Activated CD4-positive, alpha-beta T cell treated with anti-CD3 and anti-CD28 coated beads, Interleukin-2, amount 10 ng/mL, durations not matched to agents 24 days and 14 days (primary cell): ENCODE measurements around the gene DPH6. TPM values are rescaled to one million over a fixed set of nuclear protein-coding genes. Genes with fewer than 3 reads are reported as not detected.
"Not testable (repeated sequence)": the region's sequence is repeated elsewhere in the genome, so short reads cannot be mapped to it uniquely, and the experiment has no call there.

Experiments
- DNase-seq: peaks from one replicate; pipeline ENCODE4 v3.0.0; 2022
- H3K27ac Mint-ChIP-seq: one replicate; pipeline ENCODE4 v1.8.0; 2022; ENCODE audit warnings: mild to moderate bottlenecking, mixed read lengths
- H3K27me3 Mint-ChIP-seq: one replicate; pipeline ENCODE4 v1.8.0; 2022; ENCODE audit warnings: mixed read lengths
- H3K36me3 Mint-ChIP-seq: one replicate; pipeline ENCODE4 v1.8.0; 2022; ENCODE audit warnings: low read depth, mild to moderate bottlenecking, mixed read lengths
- H3K4me1 Mint-ChIP-seq: one replicate; pipeline ENCODE4 v1.8.0; 2021; ENCODE audit warnings: mixed read lengths
- H3K4me3 Mint-ChIP-seq: one replicate; pipeline ENCODE4 v1.8.0; 2022; ENCODE audit warnings: mild to moderate bottlenecking, moderate library complexity, mixed read lengths
- H3K9me3 Mint-ChIP-seq: one replicate; pipeline ENCODE4 v1.8.0; 2021; ENCODE audit warnings: mixed read lengths
- intact Hi-C: fragments of 100-400 bp; cut with micrococcal nuclease; formaldehyde crosslinking; loops from one replicate; pipeline ENCODE4 v1.15.1; 2023
- total RNA-seq: library from RNA; stranded (reverse); gene quantifications from 2 replicates; pipeline ENCODE4 v1.2.3, GENCODE V29; 2022

Gene DPH6
- 13.2 and 15.2 TPM in 2 replicates for total RNA-seq

DNA sequence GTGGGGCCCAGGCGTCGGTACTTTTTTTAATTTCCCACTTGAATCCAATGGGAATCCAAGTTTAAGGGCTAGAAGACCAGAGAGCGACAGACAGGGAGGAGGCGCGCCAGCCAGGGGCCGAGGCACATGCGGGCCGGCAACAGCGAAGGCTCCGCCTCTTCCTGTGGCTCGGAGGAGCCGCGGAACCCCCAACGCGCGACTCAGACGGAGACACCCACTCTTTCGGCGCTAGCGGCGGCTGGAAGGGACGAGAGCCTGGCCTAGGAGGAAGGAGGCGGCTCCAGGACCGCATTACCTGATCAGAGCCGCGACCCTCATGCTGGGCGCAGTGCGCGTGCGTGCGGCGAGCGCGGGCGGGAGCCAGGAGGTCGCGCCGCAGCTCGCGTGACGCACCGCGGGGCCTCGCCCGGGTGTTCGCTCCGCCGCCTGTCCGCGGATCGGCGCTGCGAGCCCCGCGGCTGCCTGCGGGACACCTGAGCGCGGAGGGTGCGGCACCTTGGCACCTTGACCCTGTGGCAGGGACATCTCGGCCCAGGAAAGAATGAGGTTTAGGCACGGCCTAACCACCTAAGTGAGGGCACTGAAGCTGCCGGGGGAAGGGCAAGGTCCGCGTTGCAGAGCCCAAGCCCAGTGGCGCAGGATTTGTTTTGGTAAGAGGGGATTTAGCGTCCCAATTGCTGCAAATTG lies at the start of gene DPH6:
TSS of gene DPH6 (minus strand) at position 342 of the 687 bp plus-strand sequence. CDS start at position 318, 24 bp downstream.
- DNase-seq, result peak; percentile 94
- peak within 1 kb of the TSS; percentile 99 for H3K27ac Mint-ChIP-seq
- H3K4me1 Mint-ChIP-seq, result peaks cover 13% of the 10 kb centered on the region
- no peaks in the 10 kb centered on the region for H3K9me3 Mint-ChIP-seq
- no peaks in the 10 kb centered on the region for H3K27me3 Mint-ChIP-seq
- intact Hi-C loops, result loop anchor here (5.0 kb wide), 3 partner anchors 111 to 1509 kb away; partner anchors contain the start of genes AVEN and ZNF770
- peak within 1 kb of the TSS; percentile 97 for H3K4me3 Mint-ChIP-seq
- no peaks in the 10 kb centered on the region for H3K36me3 Mint-ChIP-seq

DNA sequence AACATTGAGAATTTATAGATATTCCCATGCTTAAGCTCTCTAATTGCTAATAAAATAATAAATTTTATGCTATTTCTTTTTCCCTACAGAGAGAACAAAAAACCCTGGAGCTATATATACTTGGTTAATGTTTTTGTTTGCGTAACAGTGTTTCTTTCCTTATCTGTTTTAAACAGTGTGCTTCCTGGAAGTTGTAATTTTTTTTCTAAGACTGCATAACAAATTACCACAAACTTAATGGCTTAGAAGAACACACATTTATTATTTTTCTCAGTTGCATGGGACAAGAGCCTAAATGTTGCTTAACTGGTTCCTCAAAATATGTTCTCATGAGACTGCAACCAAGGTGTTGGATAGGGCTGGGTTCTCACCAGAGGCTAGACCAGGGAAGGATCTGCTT lies 49.7 kb upstream of the DPH6 start:
- intact Hi-C loops, result no loop called here
- peaks cover 8% of the 10 kb centered on the region for H3K9me3 Mint-ChIP-seq
- DNase-seq, result no peak
- no peaks in the 10 kb centered on the region for H3K36me3 Mint-ChIP-seq
- H3K27me3 Mint-ChIP-seq, result no peaks in the 10 kb centered on the region
- no peak overlapping the region for H3K27ac Mint-ChIP-seq
- no peak overlapping the region for H3K4me3 Mint-ChIP-seq
- no peaks in the 10 kb centered on the region for H3K4me1 Mint-ChIP-seq

DNA sequence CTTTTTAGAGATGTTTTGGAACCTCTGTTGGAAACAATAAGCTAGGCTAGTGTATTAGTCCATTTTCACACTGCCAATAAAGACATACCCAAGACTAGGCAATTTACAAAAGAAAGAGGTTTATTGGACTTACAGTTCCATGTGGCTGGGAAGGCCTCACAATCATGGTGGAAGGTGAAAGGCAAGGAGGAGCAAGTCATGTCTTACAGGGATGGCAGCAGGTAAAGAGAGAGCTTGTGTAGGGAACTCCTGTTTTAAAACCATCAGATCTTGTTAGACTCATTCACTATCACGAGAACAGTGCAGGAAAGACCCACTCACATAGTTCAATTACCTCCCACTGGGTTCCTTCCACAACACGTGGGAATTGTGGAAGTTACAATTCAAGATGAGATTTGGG lies 46.0 kb upstream of the DPH6 start:
- H3K27me3 Mint-ChIP-seq, H3K27ac Mint-ChIP-seq, H3K9me3 Mint-ChIP-seq, intact Hi-C loops, H3K36me3 Mint-ChIP-seq, DNase-seq, H3K4me1 Mint-ChIP-seq, H3K4me3 Mint-ChIP-seq: not testable (repeated sequence)

DNA sequence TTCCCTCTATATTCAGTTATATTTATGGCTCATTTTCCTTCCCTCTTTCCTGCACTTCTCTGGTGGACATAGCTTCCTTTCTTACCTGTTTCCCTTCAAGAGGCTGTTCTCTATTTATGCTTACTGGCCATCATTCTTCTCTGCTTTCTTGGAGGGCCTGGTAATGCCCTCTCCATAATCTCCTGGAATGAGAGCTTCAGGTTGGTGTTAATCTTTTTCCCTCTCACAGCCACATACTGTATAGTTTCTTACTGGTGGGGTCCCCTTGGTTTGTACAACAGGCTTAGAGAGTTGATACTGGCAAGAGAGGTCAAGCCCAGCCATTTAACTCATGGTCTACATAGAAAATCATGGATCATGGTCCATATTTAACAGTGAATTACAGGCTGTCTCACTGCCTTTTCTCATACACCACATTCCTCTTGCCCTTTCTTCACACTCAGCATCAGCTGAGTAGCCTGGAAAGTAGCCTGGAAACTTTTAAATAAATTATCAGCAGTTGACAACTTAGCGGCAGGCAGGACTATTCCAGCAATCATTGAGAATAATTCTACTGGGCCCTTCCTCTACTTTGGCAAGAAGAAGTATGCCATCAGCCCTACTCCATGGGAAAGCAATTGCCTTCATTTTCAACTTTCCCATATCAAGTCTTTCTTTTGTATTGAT lies 38.0 kb upstream of the DPH6 start:
- Mint-ChIP-seq H3K27ac (no peak overlapping the region), H3K36me3 (no peaks in the 10 kb centered on the region), H3K9me3 (no peaks in the 10 kb centered on the region), H3K27me3 (peaks cover 3% of the 10 kb centered on the region), H3K4me3 (no peak overlapping the region), H3K4me1 (no peaks in the 10 kb centered on the region)
- DNase-seq, result no peak
- intact Hi-C loops, result no loop called here

GRCh38 chr15:35580606-35581005 lies 34.6 kb upstream of the DPH6 start:
- no peaks in the 10 kb centered on the region for H3K9me3 Mint-ChIP-seq
- peaks cover 3% of the 10 kb centered on the region for H3K27me3 Mint-ChIP-seq
- intact Hi-C loops, result no loop called here
- no peak for DNase-seq
- no peak overlapping the region for H3K4me3 Mint-ChIP-seq
- H3K27ac Mint-ChIP-seq, result no peak overlapping the region
- no peaks in the 10 kb centered on the region for H3K4me1 Mint-ChIP-seq
- H3K36me3 Mint-ChIP-seq, result no peaks in the 10 kb centered on the region

DNA sequence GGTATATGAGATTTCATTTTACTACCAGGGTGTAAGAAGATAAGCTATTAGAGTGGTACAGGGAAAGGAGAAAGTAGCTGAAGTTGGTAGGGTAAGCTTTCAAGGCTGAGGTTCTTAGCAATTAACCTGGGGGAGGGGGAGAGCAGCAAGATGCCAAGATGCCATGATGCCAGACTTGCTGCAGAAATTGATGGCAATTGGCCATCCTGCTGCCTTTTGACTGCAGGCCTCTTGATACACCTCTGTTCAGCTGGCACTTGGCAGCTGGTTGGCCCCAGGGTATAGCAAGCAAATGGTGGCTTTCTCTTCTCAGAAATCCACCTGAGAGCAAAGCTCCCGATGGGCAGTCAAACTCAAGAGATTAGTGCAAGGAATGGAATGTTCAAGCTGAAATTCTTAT lies 21.4 kb upstream of the DPH6 start:
- Mint-ChIP-seq H3K27ac (no peak overlapping the region), H3K27me3 (peaks cover 5% of the 10 kb centered on the region), H3K4me1 (no peaks in the 10 kb centered on the region), H3K9me3 (no peaks in the 10 kb centered on the region), H3K4me3 (no peak overlapping the region), H3K36me3 (no peaks in the 10 kb centered on the region)
- intact Hi-C loops, result no loop called here
- DNase-seq, result no peak

GRCh38 chr15:35566991-35567390 lies 21.0 kb upstream of the DPH6 start:
- Mint-ChIP-seq H3K36me3 (no peaks in the 10 kb centered on the region), H3K4me3 (no peak overlapping the region), H3K27me3 (peaks cover 5% of the 10 kb centered on the region), H3K9me3 (no peaks in the 10 kb centered on the region), H3K4me1 (no peaks in the 10 kb centered on the region), H3K27ac (no peak overlapping the region)
- intact Hi-C loops, result no loop called here
- no peak for DNase-seq

- Mint-ChIP-seq H3K27me3 (peaks cover 5% of the 10 kb centered on the region), H3K36me3 (no peaks in the 10 kb centered on the region), H3K9me3 (no peaks in the 10 kb centered on the region), H3K27ac (no peak overlapping the region), H3K4me1 (no peaks in the 10 kb centered on the region), H3K4me3 (no peak overlapping the region)
- DNase-seq, result no peak
- intact Hi-C loops, result no loop called here
Observed at GRCh38 chr15:35565901-35566300, 19.9 kb upstream of the DPH6 start.

DNA sequence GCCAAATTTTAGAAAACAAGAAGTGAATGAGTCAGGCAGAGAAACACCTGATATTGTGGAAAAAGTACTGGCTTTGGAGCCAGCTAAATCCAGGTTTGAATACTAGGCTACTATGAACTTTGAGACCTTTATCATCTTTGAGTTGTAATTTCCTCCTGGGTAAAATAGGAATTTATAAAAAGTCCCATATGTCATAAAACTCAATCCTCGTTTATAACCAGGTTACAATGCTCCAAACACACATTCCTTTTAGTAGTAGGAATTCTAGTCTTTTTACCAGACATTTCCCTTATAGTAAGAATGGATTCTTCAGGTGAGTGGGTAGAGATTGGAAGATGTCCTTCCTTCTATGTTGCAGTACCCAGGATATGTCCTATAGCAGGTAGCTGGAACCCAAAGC lies 16.7 kb upstream of the DPH6 start:
- Mint-ChIP-seq H3K9me3 (no peaks in the 10 kb centered on the region), H3K36me3 (no peaks in the 10 kb centered on the region), H3K27ac (no peak overlapping the region), H3K4me1 (no peaks in the 10 kb centered on the region), H3K27me3 (no peaks in the 10 kb centered on the region), H3K4me3 (no peak overlapping the region)
- intact Hi-C loops, result no loop called here
- no peak for DNase-seq

DNA sequence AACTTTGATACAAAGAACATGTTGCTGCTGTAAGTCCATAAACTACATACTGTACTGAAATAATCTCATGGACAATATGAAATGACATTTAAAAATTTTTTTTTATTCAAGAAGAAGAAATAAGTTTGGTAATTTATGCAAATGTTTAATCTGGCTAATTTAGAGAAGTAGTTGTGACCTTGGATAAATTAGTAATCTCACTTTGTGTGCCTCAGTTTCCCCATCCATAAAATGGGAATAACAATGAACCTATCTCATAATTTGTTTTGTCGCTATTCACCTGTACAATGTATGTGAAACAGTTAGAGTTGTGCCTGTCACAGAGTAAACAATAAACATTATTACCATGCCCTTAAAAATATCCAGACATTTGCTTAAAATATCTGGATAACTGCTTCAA lies 15.3 kb upstream of the DPH6 start:
- H3K4me1 Mint-ChIP-seq, result no peaks in the 10 kb centered on the region
- H3K4me3 Mint-ChIP-seq, result no peak overlapping the region
- no peaks in the 10 kb centered on the region for H3K36me3 Mint-ChIP-seq
- H3K27ac Mint-ChIP-seq, result no peak overlapping the region
- no peak for DNase-seq
- no peaks in the 10 kb centered on the region for H3K27me3 Mint-ChIP-seq
- no peaks in the 10 kb centered on the region for H3K9me3 Mint-ChIP-seq
- intact Hi-C loops, result no loop called here

DNA sequence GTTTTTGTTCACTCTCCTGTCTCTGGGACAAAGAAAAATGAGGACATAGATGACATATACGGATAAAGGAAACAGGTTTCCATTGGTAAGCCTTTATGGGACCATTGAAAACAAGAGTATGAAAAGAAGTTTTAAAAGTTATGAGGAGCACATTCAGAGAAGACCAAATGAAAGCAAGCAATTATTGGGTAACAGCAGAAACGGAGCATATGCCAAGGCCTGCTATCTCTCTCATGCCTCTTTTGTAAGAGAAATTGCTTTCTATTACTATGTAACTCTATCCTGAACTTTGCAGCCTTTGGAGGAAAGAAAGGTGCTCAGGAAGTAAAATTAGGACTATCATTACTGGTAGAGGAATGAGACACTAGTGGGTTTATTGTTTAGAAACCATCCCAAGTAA lies 14.9 kb upstream of the DPH6 start:
- Mint-ChIP-seq H3K36me3 (no peaks in the 10 kb centered on the region), H3K9me3 (no peaks in the 10 kb centered on the region), H3K4me1 (no peaks in the 10 kb centered on the region), H3K27me3 (no peaks in the 10 kb centered on the region), H3K4me3 (no peak overlapping the region), H3K27ac (no peak overlapping the region)
- intact Hi-C loops, result no loop called here
- no peak for DNase-seq

DNA sequence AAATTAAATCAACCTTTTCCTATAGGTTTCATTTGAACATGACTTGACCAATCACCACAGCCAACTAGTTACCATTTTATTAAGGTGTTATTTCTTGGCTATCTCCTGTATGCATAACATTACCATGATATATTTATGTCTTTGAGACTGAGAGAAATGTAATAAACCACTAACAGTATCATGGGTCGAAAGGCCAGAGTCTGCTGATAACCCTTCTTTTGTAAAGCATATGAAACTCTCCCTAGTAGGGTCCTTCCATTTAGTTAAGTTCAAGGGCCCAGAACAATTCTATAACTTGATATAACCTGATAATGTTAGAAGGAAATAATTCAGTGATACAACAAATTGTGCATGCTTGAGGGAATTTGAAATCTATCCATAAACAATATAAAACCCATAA lies 14.3 kb upstream of the DPH6 start:
- Mint-ChIP-seq H3K36me3 (no peaks in the 10 kb centered on the region), H3K27me3 (no peaks in the 10 kb centered on the region), H3K27ac (no peak overlapping the region), H3K4me1 (no peaks in the 10 kb centered on the region), H3K4me3 (no peak overlapping the region), H3K9me3 (no peaks in the 10 kb centered on the region)
- intact Hi-C loops, result no loop called here
- DNase-seq, result no peak

DNA sequence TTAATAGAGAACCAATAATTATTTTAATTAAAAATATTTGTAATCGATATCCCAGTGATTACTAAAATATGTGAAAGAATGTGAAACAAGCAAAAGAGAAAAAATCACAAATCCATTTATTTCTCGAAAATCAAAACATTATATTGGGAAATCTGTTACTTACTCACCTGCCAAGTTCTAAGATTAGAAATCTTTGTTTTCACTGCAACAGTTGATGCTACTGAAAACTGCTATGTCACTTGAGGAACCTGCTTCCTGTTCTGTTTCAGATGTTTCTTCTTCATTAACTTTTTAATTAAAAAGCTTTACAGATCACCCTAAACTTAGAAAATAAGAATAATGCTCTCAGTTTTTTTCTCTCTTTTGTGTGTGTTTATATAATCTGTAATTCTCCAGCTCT lies 13.7 kb upstream of the DPH6 start:
- H3K36me3 Mint-ChIP-seq, result no peaks in the 10 kb centered on the region
- H3K4me1 Mint-ChIP-seq, result no peaks in the 10 kb centered on the region
- no peaks in the 10 kb centered on the region for H3K9me3 Mint-ChIP-seq
- intact Hi-C loops, result no loop called here
- DNase-seq, result no peak
- H3K4me3 Mint-ChIP-seq, result no peak overlapping the region
- H3K27ac Mint-ChIP-seq, result no peak overlapping the region
- H3K27me3 Mint-ChIP-seq, result no peaks in the 10 kb centered on the region

GRCh38 chr15:35557544-35557943 lies 11.6 kb upstream of the DPH6 start:
- DNase-seq, result no peak
- Mint-ChIP-seq H3K27ac (no peak overlapping the region), H3K27me3 (no peaks in the 10 kb centered on the region)

DNA sequence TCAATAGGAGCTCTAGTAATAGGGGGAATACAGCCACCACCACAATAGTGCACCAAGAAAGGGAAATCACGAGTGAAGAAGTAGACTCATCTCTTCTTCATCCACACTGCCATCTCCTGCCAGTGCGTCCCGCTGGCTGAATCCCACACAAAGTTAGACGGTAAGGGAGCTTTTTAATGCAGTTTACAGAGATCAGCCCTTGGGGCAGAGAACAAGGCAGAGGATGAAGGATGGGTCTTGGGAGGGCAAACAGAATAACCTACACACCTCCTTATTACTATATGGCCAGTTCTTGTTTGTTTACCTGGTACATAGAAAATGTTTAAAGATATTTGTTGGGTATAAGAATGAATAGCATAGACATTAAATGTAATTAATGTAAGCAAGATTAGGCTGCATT lies 11.0 kb upstream of the DPH6 start:
- H3K27me3 Mint-ChIP-seq, result no peaks in the 10 kb centered on the region
- H3K27ac Mint-ChIP-seq, result no peak overlapping the region
- intact Hi-C loops, result no loop called here
- no peak overlapping the region for H3K4me3 Mint-ChIP-seq
- H3K4me1 Mint-ChIP-seq, result no peaks in the 10 kb centered on the region
- no peak for DNase-seq
- H3K9me3 Mint-ChIP-seq, result no peaks in the 10 kb centered on the region
- H3K36me3 Mint-ChIP-seq, result no peaks in the 10 kb centered on the region

More at GRCh38 chr15:35557544-35557943, 11.6 kb upstream of the DPH6 start:
- no peak overlapping the region for H3K4me3 Mint-ChIP-seq
- intact Hi-C loops, result no loop called here
- H3K9me3 Mint-ChIP-seq, result no peaks in the 10 kb centered on the region
- no peaks in the 10 kb centered on the region for H3K4me1 Mint-ChIP-seq
- no peaks in the 10 kb centered on the region for H3K36me3 Mint-ChIP-seq
